Stomach (tissue), 9 donors: ENCODE data around the gene KAZALD1. TPM values are rescaled to one million over a fixed set of nuclear protein-coding genes. Genes with fewer than 3 reads are reported as not detected.

Source experiments
- DNase-seq, 2 donors: peaks; one replicate each; pipeline versions ENCODE4 v3.0.0 to v3.0.0-alpha.2; 2013 to 2019
- H3K27ac ChIP-seq, 5 donors: fragments of 200-600 bp in 4 of 5; sonication (generic) in 4 of 5; one replicate each; pipeline ENCODE4 v1.5.1; 2013 to 2019; ENCODE audit warnings: mild to moderate bottlenecking in 1 of 5, moderate library complexity in 1 of 5
- H3K27me3 ChIP-seq, 3 donors: fragments of 200-600 bp; sonication (generic); one replicate each; pipeline ENCODE4 v1.5.1; 2017 to 2019; ENCODE audit warnings: mixed run types in 1 of 3
- H3K36me3 ChIP-seq, 4 donors: fragments of 200-600 bp; sonication (generic); 1 replicate in 3 of 4; 2 replicates in 1 of 4; pipeline ENCODE4 v1.5.1; 2016 to 2019
- H3K4me1 ChIP-seq, 4 donors: fragments of 200-600 bp; sonication (generic); one replicate each; pipeline ENCODE4 v1.5.1; 2016 to 2019
- H3K4me3 ChIP-seq, 4 donors: fragments of 200-600 bp; sonication (generic) in 3 of 4; one replicate each; pipeline ENCODE4 v1.5.1; 2016 to 2019; ENCODE audit warnings: mild to moderate bottlenecking in 1 of 4
- H3K9me3 ChIP-seq, 4 donors: fragments of 200-600 bp; sonication (generic); one replicate each; pipeline ENCODE4 v1.5.1; 2016 to 2019
- CTCF ChIP-seq, 7 experiments: fragments of 450-650 bp in 4 of 7; fragments of 200-600 bp in 3 of 7; sonication (generic) in 3 of 7; IDR thresholded peaks; one replicate each; pipeline ENCODE4 v1.5.1; 2016 to 2019; ENCODE audit warnings: antibody characterized with exemption in 7 of 7, control low read depth in 2 of 7, mild to moderate bottlenecking in 1 of 7
- EP300 ChIP-seq: sonication (generic); formaldehyde crosslinking; IDR thresholded peaks from one replicate; pipeline ENCODE4 v1.6.1; 2017; ENCODE audit warnings: antibody characterized with exemption
- POLR2A ChIP-seq, 4 donors: fragments of 450-650 bp; IDR thresholded peaks; one replicate each; pipeline ENCODE4 v1.6.1; 2016; ENCODE audit warnings: antibody characterized with exemption in 4 of 4, control low read depth in 2 of 4, mild to moderate bottlenecking in 1 of 4, moderate library complexity in 1 of 4
- POLR2AphosphoS5 ChIP-seq, 3 donors: sonication (generic); formaldehyde crosslinking; IDR thresholded peaks; one replicate each; pipeline ENCODE4 v1.6.1; 2016; ENCODE audit warnings: antibody characterized with exemption in 3 of 3
- WGBS, 5 donors: extraction: QIAGEN DNeasy Blood & Tissue Kit in 3 of 5; methylation state at CpG; one replicate each; pipeline versions ENCODE4 v1.1.5 to v1.1.7; 2013 to 2018; 5-methylcytosine and 5-hydroxymethylcytosine counted together
- intact Hi-C: fragments of 100-400 bp; cut with DNase I; formaldehyde crosslinking; loops from one replicate; pipeline ENCODE4 v1.15.1; 2023; ENCODE audit warnings: low total_unique reads
- polyA plus RNA-seq, 3 donors: library from polyadenylated mRNA; stranded (reverse); fragments of 200-250 nt; gene quantifications; one replicate each; pipeline ENCODE4 v1.2.3, GENCODE V29; 2013
- total RNA-seq, 5 donors: library from RNA; depleted of rRNA; stranded (reverse); fragments of >200 nt; gene quantifications; one replicate each; pipeline versions ENCODE4 v1.1.0 to v1.2.3, GENCODE V29; 2014 to 2016
- donor health status: healthy with polysubstance abuse.
- donor health status: Bipolar disorder and iron deficiency.
- donor health status: healthy.

KAZALD1 gene
- total and polyA plus RNA-seq, 8 donors = 2.2 to 35.5 (median 12.0) TPM; not detected in 1

- intact Hi-C loops = no loop called here
- H3K4me1 ChIP-seq = peaks cover 12 to 31% (median 27%) of the 10 kb centered on the region in 4 donors
- no peak for DNase-seq
- TF ChIP-seq POLR2A (IDR thresholded peaks at IDR 0.05) (no peak), EP300 (no peak), POLR2AphosphoS5 (IDR thresholded peaks at IDR 0.05) (no peak), CTCF (IDR thresholded peaks at IDR 0.05) (no peak)
- peak overlapping the region; percentile 35 to 53 (median 40) for H3K4me3 ChIP-seq
- H3K36me3 ChIP-seq = peaks cover 14 to 33% (median 31%) of the 10 kb centered on the region in 4 donors
- H3K9me3 ChIP-seq = no peaks in the 10 kb centered on the region
- H3K27ac ChIP-seq = peak overlapping the region; percentile 83 to 96 (median 92)
- peaks cover 0 to 20% (median 7%) of the 10 kb centered on the region in 3 donors for H3K27me3 ChIP-seq
- 64 to 75% (median 72%) methylated on average over 4 of the region's 4 CpGs for WGBS, 5 donors
Measured at GRCh38 chr10:101042118-101042517, 19.7 kb upstream of the KAZALD1 start.

- peak overlapping the region; percentile 35 to 53 (median 40) for H3K4me3 ChIP-seq
- WGBS, 5 donors = 2 to 4% (median 3%) methylated on average over 33 to 40 of the region's 40 CpGs
- H3K27me3 ChIP-seq = peaks cover 3 to 27% (median 14%) of the 10 kb centered on the region in 3 donors
- intact Hi-C loops = no loop called here
- H3K36me3 ChIP-seq = peaks cover 7 to 26% (median 24%) of the 10 kb centered on the region in 4 donors
- TF ChIP-seq POLR2AphosphoS5 (IDR thresholded peaks at IDR 0.05) = peak; percentile 10 to 90 (median 65)
- no peak for TF ChIP-seq EP300
- no peak for TF ChIP-seq POLR2A (IDR thresholded peaks at IDR 0.05)
- TF ChIP-seq CTCF (IDR thresholded peaks at IDR 0.05) = peak in 1 of 7 experiments; percentile 21
- DNase-seq = peak; percentile 98 to 99
- H3K27ac ChIP-seq = peak overlapping the region; percentile 83 to 96 (median 92)
- H3K4me1 ChIP-seq = peaks cover 12 to 32% (median 28%) of the 10 kb centered on the region in 4 donors
- no peaks in the 10 kb centered on the region for H3K9me3 ChIP-seq
Measured at GRCh38 chr10:101042667-101043362, 19.0 kb upstream of the KAZALD1 start.

- Histone ChIP-seq H3K36me3 (peaks cover 2 to 21% (median 19%) of the 10 kb centered on the region in 4 donors), H3K9me3 (no peaks in the 10 kb centered on the region), H3K4me3 (peak overlapping the region; percentile 35 to 53 (median 40)), H3K4me1 (peaks cover 12 to 38% (median 33%) of the 10 kb centered on the region in 4 donors), H3K27ac (peak overlapping the region; percentile 83 to 96 (median 92)), H3K27me3 (peaks cover 8 to 32% (median 19%) of the 10 kb centered on the region in 3 donors)
- DNase-seq = peak in 1 of 2 donors; percentile 35
- TF ChIP-seq EP300 (no peak), POLR2AphosphoS5 (IDR thresholded peaks at IDR 0.05) (no peak), POLR2A (IDR thresholded peaks at IDR 0.05) (no peak), CTCF (IDR thresholded peaks at IDR 0.05) (no peak)
- 14 to 24% (median 15%) methylated on average over 2 of the region's 2 CpGs for WGBS, 5 donors
- intact Hi-C loops = no loop called here
Measured at GRCh38 chr10:101043363-101043707, 18.5 kb upstream of the KAZALD1 start.

GRCh38 chr10:101044117-101044516 lies 17.7 kb upstream of the KAZALD1 start:
- Histone ChIP-seq H3K36me3 (peaks cover 0 to 13% (median 11%) of the 10 kb centered on the region in 4 donors), H3K9me3 (no peaks in the 10 kb centered on the region), H3K4me1 (peaks cover 12 to 43% (median 40%) of the 10 kb centered on the region in 4 donors), H3K4me3 (no peak overlapping the region), H3K27ac (peak overlapping the region in 1 of 5 donors; percentile 95), H3K27me3 (peaks cover 14 to 40% (median 25%) of the 10 kb centered on the region in 3 donors)
- WGBS, 5 donors = 81 to 92% (median 84%) methylated on average over 2 of the region's 2 CpGs
- intact Hi-C loops = no loop called here
- DNase-seq = no peak
- TF ChIP-seq POLR2AphosphoS5 (IDR thresholded peaks at IDR 0.05) (no peak), CTCF (IDR thresholded peaks at IDR 0.05) (no peak), EP300 (no peak), POLR2A (IDR thresholded peaks at IDR 0.05) (no peak)
